ENCODE measurements around the gene NOTCH4.

DNA sequence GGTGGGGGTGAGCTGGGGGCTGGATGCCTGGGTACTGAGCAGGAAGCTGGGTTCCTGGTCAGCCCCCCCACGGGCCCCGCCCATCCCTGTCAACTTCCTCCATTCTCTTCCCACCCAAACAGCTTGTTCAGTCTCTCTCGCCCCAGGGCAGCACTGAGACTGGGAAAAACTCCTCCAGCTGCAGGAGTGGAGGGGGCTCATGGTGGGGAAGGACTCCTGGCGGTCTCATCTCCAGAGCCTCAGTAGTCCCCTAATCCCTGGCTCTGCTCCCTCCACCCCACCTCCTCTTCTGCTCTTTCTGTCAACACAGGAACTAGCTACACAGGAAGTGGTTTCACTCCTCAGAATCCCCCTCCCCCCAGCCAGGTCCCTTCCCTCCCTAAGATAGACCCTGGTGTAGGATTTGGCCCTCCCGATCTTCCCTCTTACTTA is 31.2 kb downstream of the NOTCH4 start, which contains the start of gene GPSM3:
- TF ChIP-seq, protein P1, sequence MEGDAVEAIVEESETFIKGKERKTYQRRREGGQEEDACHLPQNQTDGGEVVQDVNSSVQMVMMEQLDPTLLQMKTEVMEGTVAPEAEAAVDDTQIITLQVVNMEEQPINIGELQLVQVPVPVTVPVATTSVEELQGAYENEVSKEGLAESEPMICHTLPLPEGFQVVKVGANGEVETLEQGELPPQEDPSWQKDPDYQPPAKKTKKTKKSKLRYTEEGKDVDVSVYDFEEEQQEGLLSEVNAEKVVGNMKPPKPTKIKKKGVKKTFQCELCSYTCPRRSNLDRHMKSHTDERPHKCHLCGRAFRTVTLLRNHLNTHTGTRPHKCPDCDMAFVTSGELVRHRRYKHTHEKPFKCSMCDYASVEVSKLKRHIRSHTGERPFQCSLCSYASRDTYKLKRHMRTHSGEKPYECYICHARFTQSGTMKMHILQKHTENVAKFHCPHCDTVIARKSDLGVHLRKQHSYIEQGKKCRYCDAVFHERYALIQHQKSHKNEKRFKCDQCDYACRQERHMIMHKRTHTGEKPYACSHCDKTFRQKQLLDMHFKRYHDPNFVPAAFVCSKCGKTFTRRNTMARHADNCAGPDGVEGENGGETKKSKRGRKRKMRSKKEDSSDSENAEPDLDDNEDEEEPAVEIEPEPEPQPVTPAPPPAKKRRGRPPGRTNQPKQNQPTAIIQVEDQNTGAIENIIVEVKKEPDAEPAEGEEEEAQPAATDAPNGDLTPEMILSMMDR (conservative IDR thresholded peaks at IDR 0.05; ENCODE audit: low read length): no peak
- TF ChIP-seq EZH2phosphoT487 (IDR thresholded peaks at IDR 0.05; ENCODE audit: borderline replicate concordance): no peak
